DMS53 (cell line): ENCODE measurements around the gene RERG.

ENCODE experiments used
- DNase-seq: peaks from one replicate; lab custom pipeline; 2025; lab: John Stamatoyannopoulos, UW

The RERG gene

DNA sequence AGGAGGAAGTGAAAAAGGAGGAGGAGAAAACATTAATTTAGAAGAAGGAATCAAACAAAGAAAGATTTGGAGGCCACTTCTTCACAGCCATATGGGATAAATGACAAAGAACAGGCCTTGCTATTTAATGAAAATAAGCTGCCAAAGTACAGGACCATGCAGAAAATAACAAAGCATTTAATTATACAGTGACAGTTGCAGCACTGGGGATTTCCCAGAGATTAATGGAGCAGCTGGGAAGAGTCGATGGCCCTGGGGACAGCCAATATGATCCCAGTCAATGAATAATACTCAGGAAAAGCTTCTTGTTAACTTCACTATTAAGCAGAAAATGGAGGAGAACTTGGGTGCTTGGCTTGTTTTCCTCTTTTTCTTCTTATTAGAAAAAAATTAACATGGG is 34.6 kb downstream of the RERG start:
- peak; percentile 49 for DNase-seq

DNA sequence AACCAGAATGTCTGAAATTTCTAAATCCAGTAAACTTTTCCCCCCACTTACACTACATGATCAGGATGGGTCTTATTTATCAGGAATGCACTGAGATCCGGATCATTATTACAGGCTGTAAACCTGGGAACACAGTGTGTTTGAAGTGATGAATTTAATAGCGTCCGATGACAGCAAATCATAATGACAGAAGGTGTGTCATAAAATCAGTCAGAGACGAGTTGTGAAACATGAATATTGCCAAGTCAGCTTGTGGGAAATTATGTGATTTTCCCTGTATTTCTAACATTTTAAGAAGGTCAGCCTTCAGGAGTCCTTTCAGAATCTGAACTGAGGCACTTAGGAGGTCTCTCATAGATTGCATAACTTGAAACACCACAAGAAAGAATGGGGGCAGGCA is 36.7 kb downstream of the RERG start:
- DNase-seq, result no peak

- no peak for DNase-seq
Observed at GRCh38 chr12:15183821-15184220, 37.4 kb downstream of the RERG start.

DNA sequence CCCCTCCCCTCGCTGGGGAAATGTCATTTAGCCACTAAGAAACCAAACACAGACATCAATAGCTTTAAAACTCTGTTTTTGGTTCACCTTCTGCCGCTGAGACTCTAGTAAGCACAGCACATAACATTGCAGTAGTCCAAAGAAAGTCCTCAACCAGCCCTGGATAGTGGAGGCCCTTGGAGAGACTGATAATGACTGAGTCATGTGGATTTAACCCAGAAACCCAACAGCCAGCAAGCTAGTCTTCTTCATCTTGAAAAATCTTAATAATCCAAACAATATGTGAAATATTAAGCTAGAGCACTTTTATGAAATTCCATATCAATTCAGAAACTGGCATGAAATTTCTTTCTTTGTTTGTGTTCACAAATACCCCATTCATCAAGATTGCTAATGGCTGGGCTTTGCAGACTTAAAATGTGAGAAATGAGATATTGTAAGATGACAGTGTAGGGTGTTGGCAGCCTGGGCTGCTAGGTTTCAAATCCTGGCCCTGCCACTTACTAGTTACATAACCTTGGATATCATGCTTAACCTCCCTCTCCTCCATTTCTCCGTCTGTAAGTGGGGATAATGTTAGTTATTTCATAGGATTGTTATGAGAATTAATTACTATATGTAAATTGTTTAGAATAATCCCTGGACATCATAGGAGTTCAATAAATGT is 40.1 kb downstream of the RERG start:
- no peak for DNase-seq

DNA sequence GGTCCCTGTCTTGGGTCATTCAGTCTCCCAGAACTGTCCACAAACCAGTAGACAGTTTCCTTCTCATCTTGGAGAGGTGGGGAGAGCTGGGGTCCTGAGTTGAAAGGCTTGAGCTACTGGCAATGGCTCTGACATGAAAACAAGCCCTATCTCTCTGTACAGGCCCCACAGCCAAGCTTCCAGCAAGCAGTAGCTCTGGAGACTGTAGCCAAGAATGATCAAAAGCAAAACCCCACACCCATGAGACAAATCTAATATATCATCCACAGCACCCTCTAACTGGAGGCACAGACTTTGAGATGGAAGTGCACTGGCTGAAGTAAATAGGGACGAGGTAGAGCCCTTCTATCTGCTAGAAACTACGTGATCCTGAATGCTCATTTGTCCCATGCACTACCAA is 40.9 kb downstream of the RERG start:
- no peak for DNase-seq

DNA sequence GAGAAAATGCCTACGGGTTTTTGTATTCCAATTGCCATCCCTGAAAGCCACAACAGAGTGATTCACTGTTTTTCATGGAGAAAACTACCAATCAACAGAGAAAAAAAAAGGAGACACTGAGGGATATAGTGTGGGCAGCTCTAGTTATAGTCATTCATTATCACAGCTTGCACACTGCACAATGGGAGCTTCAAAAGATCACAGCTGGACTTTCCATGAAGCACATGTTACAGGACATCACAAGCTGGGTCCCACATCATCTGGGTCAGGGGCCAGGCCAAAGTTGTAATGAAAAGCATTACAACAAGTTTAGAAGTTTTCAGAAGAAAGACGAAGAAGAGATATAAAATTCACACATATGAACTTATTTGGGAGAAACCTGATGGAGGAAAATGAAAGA is 41.5 kb downstream of the RERG start:
- DNase-seq, result no peak

DNA sequence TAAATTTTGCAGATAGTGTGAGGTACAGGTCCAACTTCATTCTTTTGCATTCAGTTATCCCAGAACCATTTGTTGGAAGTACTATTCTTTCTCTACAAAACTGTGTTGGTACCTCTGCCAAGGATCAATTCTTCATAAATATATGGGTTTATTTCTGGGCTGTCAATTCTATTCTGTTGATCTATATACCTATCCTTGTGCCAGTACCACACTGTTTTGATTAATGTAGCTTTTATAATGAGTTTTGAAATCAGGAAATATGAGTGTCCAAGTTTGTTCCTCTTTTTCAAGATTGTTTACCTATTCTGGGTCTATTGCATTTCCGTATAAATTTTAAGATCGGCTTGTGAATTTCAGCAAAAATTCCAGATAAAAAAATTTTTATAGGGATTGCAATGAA is 48.1 kb downstream of the RERG start:
- no peak for DNase-seq

DNA sequence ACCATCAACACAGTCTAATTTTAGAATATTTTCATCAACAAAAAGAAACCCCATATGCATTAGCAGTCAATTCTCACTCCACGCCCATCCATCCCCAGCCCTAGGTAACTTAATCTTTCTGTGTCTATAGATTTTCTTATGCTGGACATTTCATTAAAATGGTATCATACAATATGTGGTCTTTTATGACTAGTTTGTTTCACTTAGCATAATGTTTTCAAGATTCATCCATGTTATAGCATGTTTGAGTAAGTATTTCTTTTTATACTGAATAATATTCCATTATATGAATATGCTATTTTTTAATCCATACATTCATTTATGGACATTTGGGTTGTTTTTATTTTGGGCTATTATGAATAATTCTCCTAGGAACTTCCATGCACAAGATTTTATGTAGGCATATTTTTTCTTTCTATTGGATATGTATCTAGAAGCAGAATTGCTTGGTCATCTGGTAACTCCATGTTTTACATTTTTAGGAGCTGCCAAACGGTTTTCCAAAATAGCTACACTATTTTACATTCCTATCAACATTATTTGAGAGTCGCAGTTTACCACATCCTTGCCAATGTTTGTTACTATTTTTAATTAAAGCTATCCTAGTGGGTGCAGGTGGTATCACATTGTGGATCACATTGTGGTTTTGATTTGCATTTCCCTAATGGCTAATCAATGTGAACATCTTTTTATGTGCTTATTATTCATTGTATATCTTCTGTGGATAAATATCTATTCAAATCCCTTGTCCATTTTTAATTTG is 49.0 kb downstream of the RERG start:
- no peak for DNase-seq

- no peak for DNase-seq
Observed at GRCh38 chr12:15171012-15171655, 50.1 kb downstream of the RERG start.

DNA sequence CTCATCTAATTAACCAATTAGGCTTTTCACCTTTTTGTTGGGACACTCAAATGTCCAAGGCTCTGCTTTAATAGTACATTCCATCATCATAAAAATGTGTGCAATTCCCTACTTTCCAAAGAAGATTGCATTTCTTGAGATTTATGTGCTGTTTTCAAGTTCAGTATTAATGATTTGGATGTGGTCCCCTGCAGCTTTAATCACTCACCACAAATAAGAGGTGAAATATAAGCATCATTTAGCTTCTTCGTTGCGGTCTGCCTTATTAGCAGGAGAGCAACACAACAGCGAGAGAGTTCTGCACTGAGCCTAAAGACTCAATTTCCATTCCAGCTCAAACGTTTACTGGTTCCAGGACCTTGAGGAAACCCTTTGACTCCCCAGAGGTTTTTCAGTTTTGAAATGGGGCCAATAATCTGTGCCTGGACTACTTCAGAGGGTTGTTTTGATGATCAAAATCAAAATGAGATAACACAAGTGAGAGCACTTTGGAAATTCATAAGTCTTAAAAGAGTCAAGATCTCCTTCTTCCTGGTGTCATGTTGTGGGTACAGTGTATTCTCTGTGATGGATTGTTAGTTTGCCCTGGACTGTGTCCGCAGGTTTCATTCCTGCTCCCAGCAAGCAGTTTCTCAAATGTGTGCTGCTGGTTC is 53.1 kb downstream of the RERG start:
- DNase-seq, result no peak

GRCh38 chr12:15165012-15165659 is 56.1 kb downstream of the RERG start:
- DNase-seq, result no peak

DNA sequence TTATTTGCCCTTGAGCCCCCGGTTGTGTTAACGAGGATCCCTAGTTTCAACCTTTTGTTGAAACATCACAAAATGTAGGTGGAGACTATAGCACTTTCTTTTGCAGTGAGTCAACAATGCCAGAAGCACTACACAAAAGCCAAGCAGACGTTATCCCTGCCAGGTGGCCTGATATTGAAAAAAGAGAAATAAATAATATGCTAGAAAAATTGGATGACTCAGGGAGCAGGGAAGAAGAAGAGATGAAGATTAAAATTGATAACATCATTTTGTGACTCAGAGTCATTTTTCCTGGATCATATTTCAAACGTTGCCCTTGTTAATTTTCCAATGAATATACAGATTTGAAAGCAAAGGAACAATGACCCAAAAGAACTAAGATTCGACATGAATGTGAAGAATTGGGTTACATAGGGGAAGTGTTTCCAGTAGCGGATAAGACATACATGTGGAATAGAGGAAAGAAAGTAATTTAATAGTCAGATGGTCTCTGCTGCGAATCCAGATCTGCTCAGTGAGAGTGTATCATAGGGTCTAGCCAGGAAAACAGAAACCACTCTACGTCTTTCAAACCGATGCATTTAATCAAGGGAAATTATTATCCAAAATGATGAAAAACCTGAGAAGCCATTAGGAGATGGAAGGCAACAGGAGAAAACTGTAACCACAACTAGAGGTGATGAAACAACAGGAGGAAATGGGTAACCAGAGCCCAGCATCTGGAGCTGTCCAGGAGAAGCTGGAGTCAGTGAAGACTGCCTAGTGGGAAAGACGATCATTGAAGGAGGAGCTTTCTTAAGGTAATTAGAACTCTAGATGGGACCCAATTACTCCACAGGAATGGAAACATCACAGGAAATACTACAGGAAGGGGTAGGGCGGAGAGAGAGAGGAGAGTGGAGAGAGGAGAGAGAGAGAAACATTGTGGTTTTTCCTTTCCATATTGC is 57.9 kb downstream of the RERG start:
- DNase-seq, result peak; percentile 61

DNA sequence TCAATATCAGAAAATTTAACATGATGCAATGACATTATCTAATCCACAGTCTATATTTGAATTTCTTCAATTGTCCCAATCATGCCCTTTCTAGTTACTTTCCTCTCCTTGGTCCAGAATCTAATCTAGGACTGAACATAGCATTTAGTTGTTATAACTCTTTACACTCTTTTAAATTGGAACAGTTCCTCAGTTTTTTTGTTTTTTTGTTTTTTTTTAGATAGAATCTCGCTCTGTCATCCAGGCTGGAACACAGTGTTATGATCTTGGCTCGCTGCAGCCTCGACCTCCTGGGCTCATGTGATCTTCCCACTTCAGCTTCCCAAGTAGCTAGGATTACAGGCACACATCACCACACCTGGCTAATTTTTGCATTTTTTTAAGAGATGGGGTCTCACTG is 63.1 kb downstream of the RERG start:
- no peak for DNase-seq

- no peak for DNase-seq
Observed at GRCh38 chr12:15157269-15157671, 63.9 kb downstream of the RERG start.

DNA sequence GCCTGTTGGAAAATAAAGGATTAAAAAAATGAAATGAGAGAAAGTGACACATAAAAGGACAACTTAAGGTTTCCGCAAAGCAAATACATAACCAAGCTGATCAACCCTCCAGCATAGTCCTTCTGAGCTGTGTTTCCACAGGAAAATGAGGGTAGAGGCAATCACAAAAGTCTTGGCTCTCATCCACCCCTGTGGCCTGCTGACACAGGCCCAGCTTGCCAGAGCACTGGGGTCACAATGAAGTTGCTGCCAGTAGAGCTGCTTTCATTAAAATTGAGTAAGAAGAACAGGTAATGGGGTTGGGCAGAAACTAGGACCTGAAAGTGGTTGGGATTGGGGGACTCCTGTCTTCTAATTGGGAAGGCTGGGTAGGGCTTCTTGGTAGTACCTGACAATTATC is 65.9 kb downstream of the RERG start:
- DNase-seq, result peak; percentile 31

DNA sequence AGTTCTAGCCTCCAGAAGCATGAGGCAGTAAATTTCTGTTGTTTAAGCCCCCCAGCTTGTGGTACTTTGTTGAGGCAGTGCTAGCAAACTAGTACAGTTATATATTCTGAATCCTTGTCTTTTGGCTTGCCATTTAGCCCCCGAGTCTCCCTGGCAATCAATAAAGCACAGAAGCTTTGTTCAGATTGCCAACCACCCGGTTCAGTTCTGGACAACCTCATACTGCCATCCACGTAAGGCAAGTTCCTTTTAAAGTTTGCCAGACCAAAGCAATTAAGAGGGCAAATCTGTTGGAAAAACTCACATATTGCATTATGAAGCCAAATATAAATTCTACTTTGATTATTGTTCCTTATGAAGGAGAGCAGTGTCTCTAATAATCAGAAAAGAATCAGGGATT is 67.1 kb downstream of the RERG start:
- DNase-seq, result no peak

GRCh38 chr12:15152868-15153267 is 68.3 kb downstream of the RERG start:
- peak; percentile 84 for DNase-seq

- DNase-seq, result peak; percentile 54
Observed at GRCh38 chr12:15152456-15152855, 68.8 kb downstream of the RERG start.

DNA sequence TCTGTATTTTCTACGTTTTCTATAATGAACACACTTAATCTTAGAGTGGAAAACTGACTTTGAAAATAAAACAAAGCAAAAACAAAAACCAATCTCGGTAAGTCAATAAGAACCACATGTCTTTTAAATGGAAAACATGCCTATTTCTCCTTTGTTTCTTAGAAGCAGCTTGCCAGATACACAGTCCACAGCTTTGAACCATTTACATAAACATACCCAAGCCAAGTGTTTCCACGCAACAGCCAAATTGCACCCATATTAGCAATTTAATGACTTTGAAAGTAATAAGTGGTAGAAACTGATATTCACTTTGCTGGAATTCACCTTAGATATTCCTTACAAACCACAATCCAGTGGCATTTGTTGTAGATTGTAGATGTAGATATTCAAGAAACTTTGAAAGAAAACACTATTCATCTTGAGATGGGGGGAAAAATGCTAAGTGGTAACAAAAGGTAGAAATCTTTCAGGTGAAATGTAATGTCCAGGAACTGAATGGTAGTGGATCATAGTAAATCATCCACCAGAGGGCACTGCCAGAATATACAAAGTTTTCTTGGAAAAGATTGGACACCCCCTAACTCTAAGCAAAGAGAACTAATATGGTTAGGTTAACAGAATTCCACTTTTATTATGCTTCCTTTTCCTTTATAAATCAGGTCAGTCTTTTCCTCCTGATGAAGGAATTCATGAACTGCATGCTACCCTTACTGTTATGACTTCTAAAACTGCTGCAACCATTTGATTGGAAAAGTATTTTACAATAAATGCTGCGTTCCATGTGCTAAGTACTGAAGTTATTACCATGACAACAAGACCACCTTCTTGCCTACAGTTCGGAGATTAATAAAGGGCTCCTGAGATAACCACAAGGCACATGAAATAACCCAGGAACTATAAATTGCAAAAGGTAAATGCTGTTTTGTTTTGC is 69.8 kb downstream of the RERG start:
- DNase-seq, result peak; percentile 73

DNA sequence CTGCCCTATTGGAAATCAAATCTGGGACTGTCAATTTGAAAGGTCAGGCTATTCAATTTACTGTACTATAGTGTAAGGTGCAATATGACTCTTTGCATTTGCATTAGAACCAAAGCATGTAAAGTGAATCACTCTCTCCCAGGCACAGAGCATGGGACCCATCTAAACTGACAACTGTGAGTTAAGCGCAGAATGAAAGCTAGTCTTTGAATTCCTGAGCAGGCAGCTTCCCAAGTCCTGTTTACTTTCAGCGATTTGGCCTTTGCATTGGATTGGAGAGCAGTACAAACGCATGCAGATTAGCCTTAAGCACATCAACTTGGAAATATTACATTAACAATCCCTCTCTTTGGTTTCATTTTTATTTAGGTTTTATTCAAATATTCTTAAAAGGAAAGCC is 74.6 kb downstream of the RERG start:
- DNase-seq, result no peak
